Measurements from ENCODE around the gene SERPINA6.

SERPINA6 gene

GRCh38 chr14:94331462-94331861, 8.3 kb upstream of the SERPINA6 start:
- no peak overlapping the region for H3K4me3 ChIP-seq (ENCODE audit: low read length)
- no peak for DNase-seq (ENCODE audit: low read depth, low spot score)

- no peak for DNase-seq (ENCODE audit: low read depth, low spot score)
- no peak overlapping the region for H3K4me3 ChIP-seq (ENCODE audit: low read length)
These were observed 7.7 kb upstream of the SERPINA6 start for GRCh38 chr14:94330857-94331256.

- H3K4me3 ChIP-seq (ENCODE audit: low read length), result no peak overlapping the region
- no peak for DNase-seq (ENCODE audit: low read depth, low spot score)
These were observed 7.3 kb upstream of the SERPINA6 start for GRCh38 chr14:94330432-94330831.

GRCh38 chr14:94329857-94330256, 6.7 kb upstream of the SERPINA6 start:
- H3K4me3 ChIP-seq (ENCODE audit: low read length), result no peak overlapping the region
- no peak for DNase-seq (ENCODE audit: low read depth, low spot score)

- no peak overlapping the region for H3K4me3 ChIP-seq (ENCODE audit: low read length)
- DNase-seq (ENCODE audit: low read depth, low spot score), result no peak
These were observed 5.1 kb upstream of the SERPINA6 start for GRCh38 chr14:94328196-94328595.

GRCh38 chr14:94321421-94322271, 1.5 kb downstream of the SERPINA6 start:
- DNase-seq (ENCODE audit: low read depth, low spot score), result no peak
- H3K4me3 ChIP-seq (ENCODE audit: low read length), result no peak overlapping the region

- DNase-seq (ENCODE audit: low read depth, low spot score), result peak; percentile 20
- no peak overlapping the region for H3K4me3 ChIP-seq (ENCODE audit: low read length)
These were observed 2.9 kb downstream of the SERPINA6 start for GRCh38 chr14:94320243-94320642.

GRCh38 chr14:94317259-94317658, 5.9 kb downstream of the SERPINA6 start:
- no peak for DNase-seq (ENCODE audit: low read depth, low spot score)

GRCh38 chr14:94316692-94317091, 6.4 kb downstream of the SERPINA6 start:
- DNase-seq (ENCODE audit: low read depth, low spot score), result no peak
- no peak overlapping the region for H3K4me3 ChIP-seq (ENCODE audit: low read length)

More at GRCh38 chr14:94317259-94317658, 5.9 kb downstream of the SERPINA6 start:
- H3K4me3 ChIP-seq (ENCODE audit: low read length), result no peak overlapping the region

GRCh38 chr14:94314890-94315289, 8.2 kb downstream of the SERPINA6 start:
- DNase-seq (ENCODE audit: low read depth, low spot score), result no peak
- no peak overlapping the region for H3K4me3 ChIP-seq (ENCODE audit: low read length)

- no peak for DNase-seq (ENCODE audit: low read depth, low spot score)
- no peak overlapping the region for H3K4me3 ChIP-seq (ENCODE audit: low read length)
These were observed 9.0 kb downstream of the SERPINA6 start for GRCh38 chr14:94313991-94314655.

- no peak for DNase-seq (ENCODE audit: low read depth, low spot score)
- H3K4me3 ChIP-seq (ENCODE audit: low read length), result no peak overlapping the region
These were observed 10.5 kb downstream of the SERPINA6 start for GRCh38 chr14:94312481-94313246.

- DNase-seq (ENCODE audit: low read depth, low spot score), result no peak
- H3K4me3 ChIP-seq (ENCODE audit: low read length), result no peak overlapping the region
These were observed 12.9 kb downstream of the SERPINA6 start for GRCh38 chr14:94310248-94310647.

GRCh38 chr14:94309721-94310120, 13.4 kb downstream of the SERPINA6 start:
- no peak overlapping the region for H3K4me3 ChIP-seq (ENCODE audit: low read length)
- DNase-seq (ENCODE audit: low read depth, low spot score), result no peak

- no peak for DNase-seq (ENCODE audit: low read depth, low spot score)
- no peak overlapping the region for H3K4me3 ChIP-seq (ENCODE audit: low read length)
These were observed 15.6 kb downstream of the SERPINA6 start for GRCh38 chr14:94307410-94307992.

GRCh38 chr14:94306047-94306978, 16.8 kb downstream of the SERPINA6 start:
- no peak for DNase-seq (ENCODE audit: low read depth, low spot score)
- no peak overlapping the region for H3K4me3 ChIP-seq (ENCODE audit: low read length)

- DNase-seq (ENCODE audit: low read depth, low spot score), result no peak
- H3K4me3 ChIP-seq (ENCODE audit: low read length), result no peak overlapping the region
These were observed 17.5 kb downstream of the SERPINA6 start for GRCh38 chr14:94305620-94306019.

GRCh38 chr14:94304243-94304642, 18.9 kb downstream of the SERPINA6 start:
- DNase-seq (ENCODE audit: low read depth, low spot score), result no peak
- H3K4me3 ChIP-seq (ENCODE audit: low read length), result no peak overlapping the region
